ENCODE data around the gene EGLN1.

DNA sequence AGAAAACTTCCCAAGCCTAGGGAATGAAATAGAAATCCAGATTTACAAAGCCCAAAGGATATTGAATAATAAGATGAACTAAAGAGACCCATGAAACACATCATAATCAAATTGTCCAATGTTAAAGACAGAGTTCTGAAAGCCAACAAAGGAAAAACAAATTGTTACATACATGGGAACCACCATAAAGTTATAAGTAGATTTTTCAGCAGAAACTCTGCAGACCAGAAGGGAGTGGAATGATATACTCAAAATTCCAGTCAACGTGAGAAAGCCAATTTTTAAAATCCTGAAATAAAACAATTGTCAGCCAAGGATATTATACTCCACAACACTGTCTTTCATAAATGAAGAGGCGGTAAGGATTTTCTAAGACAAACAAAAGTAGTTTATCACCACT, 22.0 kb upstream of the EGLN1 start:
- TF ChIP-seq GATA3 (IDR thresholded peaks at IDR 0.05; ENCODE audit: low read depth, low read length) (no peak), GATA2 (IDR thresholded peaks at IDR 0.05; ENCODE audit: low read depth, low read length) (no peak)

Measured in SH-SY5Y (cell line).